ENCODE results near the gene ACP1. TPM values are rescaled to one million over a fixed set of nuclear protein-coding genes. Genes with fewer than 3 reads are reported as not detected.

The ACP1 gene
- total RNA-seq, 1 donor from 2014 or later: 99.7 TPM

- no peak for DNase-seq (ENCODE audit: low spot score)
Measured at GRCh38 chr2:255195-255594, 9.6 kb upstream of the ACP1 start.

DNA sequence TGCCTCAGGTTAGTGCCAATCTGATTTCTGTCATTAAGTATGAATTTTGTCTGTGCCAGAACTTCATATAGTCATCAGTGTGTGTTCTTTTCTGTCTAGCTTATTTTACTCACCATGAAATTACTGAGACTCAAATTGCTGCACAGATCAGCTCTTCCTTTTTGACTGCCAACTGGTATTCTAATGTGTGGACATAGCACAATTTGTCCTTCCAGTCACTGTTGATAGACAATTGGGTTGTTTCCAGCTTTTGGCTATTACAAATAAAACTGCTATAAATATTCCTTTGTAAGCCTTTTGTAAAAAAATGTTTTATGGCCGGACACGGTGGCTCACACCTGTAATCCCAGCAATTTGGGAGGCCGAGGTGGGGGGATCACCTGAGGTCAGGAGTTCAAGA is 8.7 kb upstream of the ACP1 start:
- no peak for DNase-seq (ENCODE audit: low spot score)

- DNase-seq (ENCODE audit: low spot score): no peak
Measured at GRCh38 chr2:257429-257828, 7.3 kb upstream of the ACP1 start.

- DNase-seq (ENCODE audit: low spot score): no peak
Measured at GRCh38 chr2:257842-258241, 6.9 kb upstream of the ACP1 start.

DNA sequence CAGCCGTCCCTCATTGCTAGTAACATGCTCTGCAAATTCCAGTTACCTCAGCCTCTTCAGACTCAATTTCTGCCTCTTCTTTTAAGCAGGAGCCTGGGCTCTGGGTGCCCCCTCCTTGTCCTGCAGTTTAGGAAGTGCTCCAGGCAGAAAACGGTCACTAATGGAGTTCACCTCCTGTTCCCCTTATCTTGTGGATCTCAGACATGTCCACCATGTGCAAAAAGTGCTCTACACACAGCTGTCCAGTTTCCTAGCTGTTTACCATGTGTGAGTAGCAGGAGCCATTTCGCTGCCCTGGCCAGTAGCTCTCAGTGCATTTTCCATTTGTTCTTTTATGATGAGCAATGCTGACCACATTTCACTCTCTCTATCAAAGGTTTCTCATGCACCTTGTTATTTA is 5.8 kb upstream of the ACP1 start:
- DNase-seq (ENCODE audit: low spot score): no peak

DNA sequence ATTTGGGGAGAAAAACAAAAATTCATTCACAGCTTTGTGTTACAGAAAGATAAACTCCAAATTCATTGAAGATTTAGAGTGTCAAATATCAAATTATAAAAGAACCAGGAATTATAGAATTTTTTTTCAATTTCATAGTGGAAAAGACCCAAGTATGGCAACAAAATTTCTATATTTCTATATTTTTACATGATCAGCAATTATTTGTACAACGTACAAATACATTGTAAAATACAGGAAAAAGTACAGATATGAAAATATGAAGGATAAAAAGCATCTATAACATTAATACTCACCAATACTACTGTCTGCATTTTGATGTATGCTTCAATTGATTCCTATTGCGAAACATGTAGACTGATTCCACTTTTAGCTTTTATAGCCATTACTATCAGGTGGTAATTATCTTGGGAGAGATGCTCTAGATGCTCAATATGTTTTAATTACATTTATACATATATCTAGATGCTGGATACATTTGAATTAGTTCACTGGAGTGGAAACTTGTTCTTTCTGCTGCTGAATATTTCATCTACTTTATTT is 4.9 kb upstream of the ACP1 start:
- no peak for DNase-seq (ENCODE audit: low spot score)

DNA sequence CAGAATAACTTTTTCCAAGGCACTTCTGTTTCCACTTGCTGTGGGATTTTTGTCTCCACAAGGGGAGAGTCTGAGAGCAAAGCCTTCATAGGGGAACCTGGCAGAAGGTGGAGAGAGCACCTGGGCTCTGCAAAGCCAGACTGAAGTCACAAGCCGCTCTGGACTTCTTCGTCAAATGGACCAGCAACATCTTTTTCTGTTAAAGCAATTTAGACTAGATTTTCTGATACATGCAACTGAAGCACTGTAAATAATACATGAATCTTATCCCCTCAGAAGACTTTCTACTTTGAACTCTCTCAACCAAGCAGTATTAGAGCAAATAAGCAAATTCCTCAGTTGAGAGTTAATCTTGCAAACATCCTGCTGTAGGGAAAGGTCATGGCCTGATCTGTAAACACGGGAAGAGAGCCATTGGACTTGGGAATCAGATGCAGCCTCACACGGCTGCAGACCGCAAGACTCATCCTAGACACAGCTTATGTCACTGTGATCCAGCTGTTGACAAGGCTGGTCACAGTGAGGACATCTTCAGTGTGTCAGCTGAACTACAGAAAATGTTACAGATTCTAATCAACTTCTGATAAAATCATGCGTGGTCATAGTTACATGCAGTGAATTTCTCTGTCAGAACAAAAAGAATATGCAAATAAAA is 4.1 kb upstream of the ACP1 start:
- no peak for DNase-seq (ENCODE audit: low spot score)

DNA sequence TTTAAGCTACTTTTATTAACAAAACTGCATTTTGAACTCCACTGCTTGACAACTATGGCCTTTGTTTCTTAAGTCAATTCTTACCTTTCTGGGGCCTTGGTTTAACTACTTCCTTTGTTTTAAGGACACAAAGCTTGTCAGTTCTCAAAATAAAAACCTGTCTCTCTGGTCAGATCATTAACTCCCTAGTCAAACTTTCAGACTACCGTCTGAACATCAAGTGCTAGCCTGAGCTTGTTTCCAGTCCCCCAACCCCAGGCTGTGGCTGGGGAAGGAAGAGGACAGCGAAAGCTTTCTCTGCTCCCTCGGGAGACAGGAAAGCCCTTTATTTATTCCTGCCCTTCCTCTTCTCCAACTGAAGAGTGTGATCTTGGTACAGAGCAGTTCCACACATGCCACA is 2.6 kb upstream of the ACP1 start:
- no peak for DNase-seq (ENCODE audit: low spot score)

DNA sequence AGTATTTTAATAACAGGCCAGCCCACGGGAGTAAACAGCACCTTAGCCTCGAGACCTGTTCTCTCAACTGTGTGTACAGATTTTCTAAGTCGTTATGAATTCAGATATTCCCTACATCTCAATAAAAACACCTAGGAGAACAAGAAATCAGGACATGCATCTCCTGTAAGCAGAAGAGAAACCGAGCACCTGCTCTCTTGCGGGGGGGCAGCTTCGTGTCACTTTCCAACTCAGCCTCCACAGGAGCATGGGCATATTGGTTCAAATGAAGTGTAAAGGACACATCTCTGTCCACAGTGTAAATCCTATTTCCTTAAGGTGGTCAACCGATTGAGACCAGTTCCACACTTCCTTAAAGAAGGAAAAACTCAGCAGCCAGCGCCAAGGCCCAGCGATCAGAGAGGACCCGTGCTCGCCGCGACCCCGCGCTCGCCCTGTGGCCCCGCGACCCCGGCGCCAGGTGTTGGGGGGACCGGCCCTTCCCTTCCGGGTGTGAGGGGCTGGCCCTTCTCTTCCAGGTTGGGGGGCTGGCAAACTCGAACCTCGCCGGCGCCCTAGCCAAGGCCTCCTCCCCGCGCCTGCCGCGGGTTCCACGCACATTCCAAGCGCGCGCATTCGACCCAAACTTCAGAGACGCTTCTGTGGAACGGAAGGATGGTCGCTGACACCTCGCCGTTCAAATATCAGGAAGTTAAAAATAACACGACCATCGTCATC is 1.6 kb upstream of the ACP1 start:
- DNase-seq (ENCODE audit: low spot score): no peak

- no peak for DNase-seq (ENCODE audit: low spot score)
Measured at GRCh38 chr2:263774-264492, 814 bp upstream of the ACP1 start, which contains the start of gene SH3YL1. Gene SH3YL1, minus strand, starts transcription at chr2:264032. Its CDS starts 48 bp downstream, at chr2:263984.

DNA sequence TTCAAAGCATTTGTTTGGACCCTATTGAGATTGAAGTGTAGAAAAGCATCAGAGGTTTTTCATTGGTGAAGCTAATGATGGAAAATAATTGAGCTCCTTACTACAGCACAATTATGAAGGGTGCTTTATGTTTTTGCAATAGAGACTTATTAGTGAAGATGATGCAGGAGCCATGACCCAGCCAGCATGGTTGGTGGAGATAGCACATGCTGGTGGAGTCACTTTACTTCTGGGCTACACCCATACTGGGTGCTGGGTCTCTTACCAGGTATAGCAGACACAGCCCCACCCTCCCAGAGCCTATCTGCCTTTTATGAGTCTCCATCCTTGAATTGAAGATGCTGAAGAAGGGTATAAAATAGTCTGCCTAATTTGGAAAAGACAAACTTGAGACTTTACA is 3.6 kb downstream of the ACP1 start:
- no peak for DNase-seq (ENCODE audit: low spot score)

DNA sequence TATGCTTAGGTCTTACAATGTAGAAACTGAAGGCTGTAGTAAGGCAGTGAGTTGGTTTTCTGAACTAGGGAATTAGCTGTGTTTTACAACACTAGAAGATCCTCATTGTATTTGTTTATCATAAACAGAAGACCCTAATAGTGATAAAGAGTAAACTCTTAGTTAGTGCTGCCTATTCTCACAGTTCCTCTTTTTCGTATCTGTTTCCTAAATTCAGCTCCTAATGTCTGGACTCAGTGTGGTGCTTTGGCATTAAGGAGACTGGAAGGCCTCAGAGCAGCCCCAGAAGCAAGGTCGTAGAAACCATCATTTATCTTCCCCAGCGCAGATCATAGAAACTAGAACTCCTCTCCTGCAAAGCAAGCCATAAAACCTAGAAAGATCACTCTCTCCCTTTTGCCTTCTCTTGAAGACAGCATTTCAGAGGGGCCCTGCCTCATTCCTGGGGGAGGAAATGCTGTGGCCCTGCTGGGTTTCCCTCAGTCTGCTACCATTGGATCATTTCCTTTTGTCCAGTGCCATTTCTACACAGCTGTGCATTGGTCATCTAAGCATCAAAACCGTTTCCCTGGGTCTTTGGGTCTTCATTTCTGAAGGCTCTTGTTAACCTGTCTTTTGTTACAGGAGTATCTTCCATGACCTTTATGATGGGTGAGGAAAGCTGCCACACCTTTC is 4.7 kb downstream of the ACP1 start:
- DNase-seq (ENCODE audit: low spot score): no peak

DNA sequence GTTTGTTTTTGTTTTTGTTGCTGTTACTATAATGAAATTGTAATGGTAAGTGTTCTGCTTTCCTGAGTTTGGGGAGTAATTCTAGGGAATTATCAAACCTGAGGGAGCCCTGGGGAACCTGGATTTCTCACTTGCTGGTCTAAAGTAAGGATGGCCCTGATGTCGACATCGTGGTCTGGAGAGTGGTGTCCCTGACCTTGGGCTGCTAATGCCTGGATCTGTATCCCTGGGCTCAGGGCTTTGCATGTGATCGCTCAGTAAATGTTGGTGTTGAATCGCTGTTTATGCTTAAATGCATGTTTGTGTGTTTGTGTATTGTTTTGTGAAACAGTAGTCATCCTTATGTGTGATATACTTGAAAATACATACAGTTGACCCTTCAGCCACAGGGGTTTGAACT is 6.1 kb downstream of the ACP1 start:
- DNase-seq (ENCODE audit: low spot score): no peak

- no peak for DNase-seq (ENCODE audit: low spot score)
Measured at GRCh38 chr2:271917-272316, 7.2 kb downstream of the ACP1 start.

DNA sequence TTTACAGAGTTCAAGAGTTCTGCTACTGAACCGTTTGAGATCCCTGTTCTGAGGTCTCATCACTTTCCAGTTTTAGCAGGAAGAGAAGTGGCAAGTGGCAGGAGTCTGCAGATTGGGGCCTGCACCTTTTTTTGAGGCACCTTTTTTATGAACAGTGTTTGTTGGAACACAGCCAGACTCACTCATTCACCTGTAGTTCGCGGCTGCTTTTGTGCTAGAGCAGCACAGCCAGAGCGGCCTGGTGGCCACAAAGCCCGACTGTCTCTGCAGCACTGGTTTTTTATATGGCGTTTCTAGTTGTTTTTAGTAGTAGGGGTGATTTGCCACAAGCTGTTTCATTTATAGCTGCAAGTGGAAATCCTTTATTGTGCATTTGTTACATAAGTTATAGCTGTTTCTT is 8.6 kb downstream of the ACP1 start:
- no peak for DNase-seq (ENCODE audit: low spot score)

GRCh38 chr2:274503-274902 is 9.8 kb downstream of the ACP1 start:
- no peak for DNase-seq (ENCODE audit: low spot score)

DNA sequence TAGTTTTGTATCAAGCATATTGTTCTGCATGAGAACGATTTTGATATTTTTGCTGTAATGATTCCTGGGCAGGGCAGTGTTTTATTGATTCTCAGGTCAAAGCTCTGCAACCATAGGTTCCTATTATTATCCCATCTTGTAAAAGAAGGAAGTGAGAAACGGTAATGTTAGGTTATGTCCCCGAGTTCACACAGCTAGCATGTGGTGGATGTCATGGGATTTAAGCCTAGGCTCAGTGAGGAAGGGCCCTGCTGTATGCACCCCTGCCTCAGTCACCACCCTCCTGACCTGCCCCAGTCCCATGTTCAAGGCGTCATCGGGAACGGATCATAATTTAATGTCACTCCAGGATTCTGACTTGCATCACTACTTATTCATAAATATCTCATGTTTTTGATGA is 10.7 kb downstream of the ACP1 start:
- no peak for DNase-seq (ENCODE audit: low spot score)

DNA sequence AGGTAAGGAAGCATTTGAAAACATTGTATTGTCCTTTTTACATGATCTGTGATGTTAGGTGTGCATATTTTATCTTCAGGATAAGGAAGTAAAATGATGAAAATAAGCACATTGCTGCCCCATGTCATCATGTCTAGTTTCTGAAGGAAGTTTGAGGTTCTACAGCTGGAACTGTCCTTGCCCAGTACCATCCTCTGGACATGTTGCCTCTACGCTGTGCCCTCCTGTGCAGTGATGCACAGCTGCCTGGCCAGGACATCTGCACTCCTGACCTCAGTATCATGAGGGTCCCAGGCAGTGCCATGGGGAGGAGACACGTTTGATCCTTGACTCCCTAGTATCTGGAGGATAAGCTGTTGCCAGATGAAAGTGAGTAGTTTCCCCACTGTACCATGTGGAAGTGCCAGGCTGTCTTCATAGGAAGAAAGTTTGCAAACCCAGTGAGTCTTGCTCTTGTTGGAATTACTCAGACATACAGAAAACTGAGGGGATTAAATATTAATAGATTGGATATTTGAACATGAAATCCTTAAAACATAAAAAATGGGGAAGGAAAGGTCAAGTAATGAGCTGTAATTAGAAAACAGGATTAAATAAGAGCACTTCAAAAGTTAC is 13.7 kb downstream of the ACP1 start:
- DNase-seq (ENCODE audit: low spot score): no peak

GRCh38 chr2:278927-279320 is 14.2 kb downstream of the ACP1 start:
- no peak for DNase-seq (ENCODE audit: low spot score)

DNA sequence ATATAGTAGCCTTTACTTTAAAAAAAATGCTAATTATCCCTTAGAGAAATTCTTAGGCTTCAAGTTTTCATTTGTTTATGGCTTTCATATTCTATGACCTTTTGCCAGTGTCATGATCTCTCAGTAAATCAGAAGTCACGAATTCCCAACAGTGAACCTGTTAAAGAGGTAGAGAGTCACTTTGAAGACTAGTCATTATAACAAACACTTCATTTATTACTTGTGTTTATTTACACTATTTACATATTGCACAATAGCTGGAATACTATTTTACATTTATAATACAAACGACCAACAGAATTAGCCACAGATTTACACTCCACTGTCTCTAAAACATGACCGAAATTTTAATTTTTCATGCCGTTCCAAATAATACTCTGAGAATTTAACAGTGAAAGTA is 14.6 kb downstream of the ACP1 start:
- DNase-seq (ENCODE audit: low spot score): no peak

DNA sequence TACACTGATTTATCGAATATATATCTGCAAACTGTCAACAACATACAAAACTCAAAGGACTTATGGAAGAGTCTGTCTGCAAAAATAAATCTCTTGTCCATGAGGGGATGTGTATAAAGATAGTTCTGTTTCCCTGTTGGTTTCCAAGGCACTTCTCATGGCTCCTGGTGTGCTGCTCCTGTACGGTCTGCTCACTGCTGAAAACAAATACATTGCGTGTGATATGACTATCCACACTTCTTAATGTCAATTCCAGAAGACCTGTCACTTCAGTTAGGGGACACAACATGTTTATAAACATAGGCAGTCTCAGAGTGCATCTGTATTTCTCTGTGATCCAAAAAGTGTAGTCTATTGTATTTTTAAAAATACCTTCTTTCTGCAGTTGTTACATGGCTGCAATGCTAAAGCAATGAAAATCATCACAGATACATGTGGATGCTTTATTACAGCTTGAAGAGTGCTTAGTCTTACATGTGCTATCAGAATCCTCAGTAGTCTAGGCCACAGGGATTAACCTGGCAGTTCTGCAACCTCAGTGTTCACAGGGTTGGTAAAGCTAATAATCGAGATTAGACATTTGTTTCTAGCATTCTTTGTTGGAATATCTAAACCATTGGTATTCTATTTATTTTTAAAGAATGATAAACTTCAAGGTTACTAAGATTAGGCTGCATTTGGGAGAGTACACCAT is 15.4 kb downstream of the ACP1 start:
- no peak for DNase-seq (ENCODE audit: low spot score)
